Epithelial cell of proximal tubule (primary cell): ENCODE results near the gene ACVRL1. TPM values are rescaled to one million over a fixed set of nuclear protein-coding genes. Genes with fewer than 3 reads are reported as not detected.
"Not testable (repeated sequence)": the region's sequence is repeated elsewhere in the genome, so short reads cannot be mapped to it uniquely, and the experiment has no call there.

Experiments
- DNase-seq: peaks from one replicate; pipeline ENCODE4 v3.0.0-alpha.2; 2011; ENCODE audit warnings: low read depth
- H3K4me3 ChIP-seq: 2 replicates; pipeline ENCODE4 v1.5.1; 2011; ENCODE audit warnings: low read depth, mild to moderate bottlenecking, low read length
- total RNA-seq: library from RNA; depleted of rRNA; stranded (reverse); fragments of >200 nt; gene quantifications from 2 replicates; pipeline ENCODE4 v1.2.3, GENCODE V29; 2015
- TF ChIP-seq, protein P1 (sequence below): conservative IDR thresholded peaks from 2 replicates; pipeline ENCODE4 v1.5.1; 2012; ENCODE audit warnings: low read depth, mild to moderate bottlenecking, low read length

Gene ACVRL1
- total RNA-seq, 1 donor from 2014 or later, result 3.6 TPM

DNA sequence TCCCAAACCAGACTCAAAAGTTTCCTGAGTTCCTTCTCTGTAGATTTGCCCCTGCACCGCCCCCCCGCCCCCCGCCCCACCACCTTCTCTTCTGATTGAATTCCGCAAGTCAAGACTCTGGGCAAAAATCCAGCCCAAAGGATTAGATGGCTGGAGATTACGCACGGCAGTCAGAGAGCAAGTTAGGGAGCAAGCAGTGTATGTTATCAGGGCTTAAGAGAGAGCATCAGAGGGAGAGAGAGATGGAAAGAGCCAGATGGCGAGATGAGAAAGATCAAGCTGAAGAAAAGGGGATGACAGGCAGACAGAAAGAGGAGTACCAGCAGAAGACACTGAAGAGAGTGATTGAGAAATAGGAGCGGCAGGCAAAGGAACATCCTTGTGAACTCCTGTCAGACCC, 33.3 kb upstream of the ACVRL1 start:
- no peak for DNase-seq
- H3K4me3 ChIP-seq, result no peak overlapping the region
- TF ChIP-seq, protein P1, sequence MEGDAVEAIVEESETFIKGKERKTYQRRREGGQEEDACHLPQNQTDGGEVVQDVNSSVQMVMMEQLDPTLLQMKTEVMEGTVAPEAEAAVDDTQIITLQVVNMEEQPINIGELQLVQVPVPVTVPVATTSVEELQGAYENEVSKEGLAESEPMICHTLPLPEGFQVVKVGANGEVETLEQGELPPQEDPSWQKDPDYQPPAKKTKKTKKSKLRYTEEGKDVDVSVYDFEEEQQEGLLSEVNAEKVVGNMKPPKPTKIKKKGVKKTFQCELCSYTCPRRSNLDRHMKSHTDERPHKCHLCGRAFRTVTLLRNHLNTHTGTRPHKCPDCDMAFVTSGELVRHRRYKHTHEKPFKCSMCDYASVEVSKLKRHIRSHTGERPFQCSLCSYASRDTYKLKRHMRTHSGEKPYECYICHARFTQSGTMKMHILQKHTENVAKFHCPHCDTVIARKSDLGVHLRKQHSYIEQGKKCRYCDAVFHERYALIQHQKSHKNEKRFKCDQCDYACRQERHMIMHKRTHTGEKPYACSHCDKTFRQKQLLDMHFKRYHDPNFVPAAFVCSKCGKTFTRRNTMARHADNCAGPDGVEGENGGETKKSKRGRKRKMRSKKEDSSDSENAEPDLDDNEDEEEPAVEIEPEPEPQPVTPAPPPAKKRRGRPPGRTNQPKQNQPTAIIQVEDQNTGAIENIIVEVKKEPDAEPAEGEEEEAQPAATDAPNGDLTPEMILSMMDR, result no peak

DNA sequence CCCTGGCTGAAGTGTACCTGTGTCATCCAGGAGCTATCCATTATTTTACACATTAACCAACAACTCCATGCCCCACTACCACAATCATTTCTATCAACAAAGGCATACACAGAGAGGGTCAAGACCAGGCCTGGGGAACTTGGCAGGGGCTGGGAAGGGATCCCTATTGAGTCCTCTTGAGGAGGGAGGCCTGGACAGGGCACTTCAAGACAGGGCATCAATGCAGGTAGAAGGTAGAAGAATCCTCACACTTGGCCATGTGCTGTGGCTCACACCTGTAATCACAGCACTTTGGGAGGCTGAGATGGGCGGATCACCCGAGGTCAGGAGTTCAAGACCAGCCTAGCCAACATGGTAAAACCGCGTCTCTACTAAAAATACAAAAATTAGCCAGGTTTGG, 32.8 kb upstream of the ACVRL1 start:
- H3K4me3 ChIP-seq, result no peak overlapping the region
- TF ChIP-seq, protein P1, result no peak
- DNase-seq, result no peak

GRCh38 chr12:51879102-51879501, 28.2 kb upstream of the ACVRL1 start:
- no peak for DNase-seq
- H3K4me3 ChIP-seq, result no peak overlapping the region
- TF ChIP-seq, protein P1, result no peak

DNA sequence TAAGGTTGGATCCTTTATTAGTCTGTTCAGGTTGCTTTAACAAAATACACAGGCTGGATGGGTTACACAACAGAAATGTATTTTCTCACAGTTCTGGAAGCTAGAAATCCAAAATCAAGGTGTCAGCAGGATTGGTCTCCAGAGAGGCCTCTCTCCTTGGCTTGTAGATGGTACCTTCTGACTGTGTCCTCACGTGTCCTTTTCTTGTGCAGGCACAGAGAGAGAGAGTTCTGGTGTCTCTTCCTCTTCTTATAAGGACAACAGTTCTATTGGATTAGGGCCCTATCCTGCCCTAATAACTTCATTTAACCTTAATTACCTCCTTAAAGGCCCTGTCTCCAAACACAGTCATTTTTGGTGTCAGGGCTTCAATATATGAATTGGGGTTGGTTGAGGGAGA, 24.0 kb upstream of the ACVRL1 start:
- TF ChIP-seq, protein P1, result no peak
- DNase-seq, result no peak
- no peak overlapping the region for H3K4me3 ChIP-seq

DNA sequence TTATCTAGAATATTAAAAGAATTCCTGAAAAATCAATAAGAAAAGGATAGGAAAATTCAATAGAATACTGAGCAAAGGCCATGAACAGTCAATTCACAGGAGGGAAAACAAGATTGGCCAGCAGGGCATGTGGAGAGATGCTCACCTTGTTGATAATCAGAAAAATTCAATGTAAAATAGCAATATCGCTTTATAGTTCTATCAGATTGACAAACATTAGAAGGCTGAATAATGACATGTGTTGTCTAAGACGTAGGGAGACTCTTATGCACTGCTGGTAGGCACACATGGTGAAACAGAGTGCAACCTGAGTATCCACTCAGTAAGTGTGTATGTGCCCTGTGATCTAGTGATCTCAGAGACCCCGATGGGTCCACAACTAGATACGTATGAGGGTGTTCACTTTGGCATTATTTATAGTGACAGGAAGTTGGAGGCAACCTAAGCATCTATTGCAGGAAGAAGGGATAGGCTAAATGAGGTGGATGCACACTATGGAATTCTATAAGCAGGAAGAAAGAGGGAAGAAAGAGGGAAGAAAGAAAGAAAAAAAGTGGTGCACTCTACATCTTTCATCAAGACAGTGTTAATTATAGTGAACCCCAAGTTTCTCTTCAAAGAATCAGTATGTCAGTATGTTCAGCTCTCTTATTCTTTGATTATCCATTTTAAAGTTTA, 23.2 kb upstream of the ACVRL1 start:
- H3K4me3 ChIP-seq, result no peak overlapping the region
- DNase-seq, result no peak
- TF ChIP-seq, protein P1, result no peak

DNA sequence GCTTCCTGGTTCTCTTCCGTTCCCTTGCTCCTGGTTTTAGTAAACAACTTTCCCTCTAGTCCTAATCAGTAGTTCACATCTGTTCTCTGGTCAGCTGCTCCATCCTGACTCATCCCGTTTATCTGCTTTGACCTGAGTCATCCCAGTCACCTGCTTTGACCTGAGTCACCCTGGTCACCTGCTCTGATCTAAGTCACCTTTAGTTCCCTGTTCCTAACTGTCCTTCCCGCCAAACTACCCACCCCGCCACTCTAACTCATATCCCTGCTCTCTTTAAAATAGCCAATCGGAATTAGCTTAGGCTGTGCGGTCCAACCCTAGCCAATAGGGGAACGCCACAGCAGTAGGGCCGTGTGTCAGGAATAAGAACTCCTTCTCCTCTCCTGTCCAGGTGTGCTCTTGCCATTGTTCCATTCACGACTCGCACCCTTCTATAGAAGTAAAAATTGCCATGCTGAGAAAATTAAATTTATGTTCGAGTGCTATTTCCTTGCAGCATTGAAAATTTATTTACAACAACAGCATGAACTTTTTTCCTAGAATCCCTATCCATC, 22.6 kb upstream of the ACVRL1 start:
- TF ChIP-seq, protein P1, result no peak
- H3K4me3 ChIP-seq, result no peak overlapping the region
- peak; percentile 31 for DNase-seq

DNA sequence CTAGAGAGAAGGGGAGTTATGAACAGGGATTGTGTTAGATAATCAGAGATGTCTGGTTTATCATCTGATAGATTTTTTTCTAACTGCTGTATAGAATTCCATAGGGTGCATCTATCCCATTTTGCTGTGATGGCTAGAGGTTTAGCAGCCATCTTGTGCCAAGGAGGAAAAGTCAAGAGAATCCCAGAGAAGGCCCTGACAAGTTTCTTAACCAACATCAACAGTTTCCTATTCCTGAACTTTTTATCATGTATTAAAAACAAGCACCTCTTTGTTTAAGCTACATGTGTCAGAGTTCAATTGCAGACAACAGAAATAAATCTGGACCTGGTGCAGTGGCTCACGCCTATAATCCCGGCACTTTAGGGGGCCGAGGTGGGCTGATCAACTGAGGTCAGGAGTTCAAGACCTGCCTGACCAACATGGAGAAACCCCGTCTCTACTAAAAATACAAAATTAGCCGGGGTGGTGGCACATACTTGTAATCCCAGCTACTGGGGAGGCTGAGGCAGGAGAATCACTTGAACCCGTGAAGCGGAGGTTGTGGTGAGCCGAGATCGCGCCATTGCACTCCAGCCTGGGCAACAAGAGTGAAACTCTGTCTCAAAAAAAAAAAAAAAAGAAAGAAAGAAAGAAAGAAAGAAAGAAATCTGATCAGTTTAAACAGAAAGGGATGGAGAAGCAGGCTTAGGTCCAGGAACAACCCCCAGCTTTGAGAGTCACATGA, 21.8 kb upstream of the ACVRL1 start:
- not testable (repeated sequence) for DNase-seq, H3K4me3 ChIP-seq
